ENCODE measurements around the gene HYAL3. TPM values are rescaled to one million over a fixed set of nuclear protein-coding genes. Genes with fewer than 3 reads are reported as not detected.

The HYAL3 gene
- total RNA-seq, 4 donors from 2014 or later = 1.9 to 4.1 (median 2.6) TPM

- WGBS, 2 donors = 75 to 78% methylated on average over 14 of the region's 14 CpGs
- TF ChIP-seq CTCF (IDR thresholded peaks at IDR 0.05) (no peak), POLR2A (IDR thresholded peaks at IDR 0.05) (no peak)
- intact Hi-C loops (cut with DNase I; ENCODE audit: low total_unique reads) = no loop called here
- H3K4me3 ChIP-seq (ENCODE audit: low read depth, poor library complexity, severe bottlenecking) = no peak overlapping the region
- no peak for DNase-seq (ENCODE audit: low spot score in 2 of 2)
Measured at GRCh38 chr3:50339485-50340146, 40.4 kb upstream of the HYAL3 start.

GRCh38 chr3:50338965-50339364, 39.8 kb upstream of the HYAL3 start:
- WGBS, 2 donors = 56 to 69% methylated on average over 5 of the region's 5 CpGs
- intact Hi-C loops (cut with DNase I; ENCODE audit: low total_unique reads) = no loop called here
- TF ChIP-seq POLR2A (IDR thresholded peaks at IDR 0.05) = no peak
- no peak for TF ChIP-seq CTCF (IDR thresholded peaks at IDR 0.05)
- DNase-seq (ENCODE audit: low spot score in 2 of 2) = no peak
- no peak overlapping the region for H3K4me3 ChIP-seq (ENCODE audit: low read depth, poor library complexity, severe bottlenecking)

GRCh38 chr3:50337175-50337861, 38.1 kb upstream of the HYAL3 start:
- H3K4me3 ChIP-seq (ENCODE audit: low read depth, poor library complexity, severe bottlenecking) = peak overlapping the region; percentile 60
- peak; percentile 99 to 100 for DNase-seq (ENCODE audit: low spot score in 2 of 2)
- WGBS, 2 donors = 0 to 2% methylated on average over 10 to 38 of the region's 79 CpGs
- TF ChIP-seq CTCF (IDR thresholded peaks at IDR 0.05) (no peak), POLR2A (IDR thresholded peaks at IDR 0.05) (peak in 1 of 2 donors; percentile 18)
- intact Hi-C loops (cut with DNase I; ENCODE audit: low total_unique reads) = no loop called here

- WGBS, 2 donors = 1 to 11% methylated on average over 6 to 28 of the region's 31 CpGs
- TF ChIP-seq POLR2A (IDR thresholded peaks at IDR 0.05) (no peak), CTCF (IDR thresholded peaks at IDR 0.05) (no peak)
- DNase-seq (ENCODE audit: low spot score in 2 of 2) = no peak
- peak overlapping the region; percentile 60 for H3K4me3 ChIP-seq (ENCODE audit: low read depth, poor library complexity, severe bottlenecking)
- intact Hi-C loops (cut with DNase I; ENCODE audit: low total_unique reads) = no loop called here
Measured at GRCh38 chr3:50336452-50337174, 37.4 kb upstream of the HYAL3 start.

GRCh38 chr3:50334339-50335075, 35.3 kb upstream of the HYAL3 start:
- H3K4me3 ChIP-seq (ENCODE audit: low read depth, poor library complexity, severe bottlenecking) = no peak overlapping the region
- DNase-seq (ENCODE audit: low spot score in 2 of 2) = no peak
- intact Hi-C loops (cut with DNase I; ENCODE audit: low total_unique reads) = no loop called here
- no peak for TF ChIP-seq POLR2A (IDR thresholded peaks at IDR 0.05)
- WGBS, 2 donors = 45 to 57% methylated on average over 5 of the region's 5 CpGs

Measured in lower leg skin (tissue), 4 donors.